IMR-90 (cell line): ENCODE data around the gene RPS5. TPM values are rescaled to one million over a fixed set of nuclear protein-coding genes. Genes with fewer than 3 reads are reported as not detected.

Experiments
- ATAC-seq: fragments of 200-7000 bp; cut with Tn5 transposase; 2 replicates; pipeline ENCODE4 v1.9.1; 2020; ENCODE audit warnings: low read depth, mild to moderate bottlenecking, moderate library complexity
- BruUV-seq: library from RNA; stranded (reverse); fragments of 400-500 nt; replicated peaks from 2 replicates; lab custom pipeline; 2021; lab: Mats Ljungman, UMichigan
- CTCF ChIA-PET: fragments of 300-600 bp; formaldehyde crosslinking; extraction: SDS; loops from one replicate; lab custom pipeline; 2021; ENCODE audit warnings: antibody characterized with exemption; lab: Yijun Ruan, JAX
- POLR2A ChIA-PET: fragments of 300-600 bp; sonication (Branson Sonifier 250); formaldehyde crosslinking; loops from one replicate; lab custom pipeline; 2022; ENCODE audit warnings: antibody characterized with exemption; ENCODE audit not compliant: unreplicated experiment; lab: Charles Lee
- DNase-seq: peaks from one replicate; pipeline ENCODE4 v3.0.0; 2013
- H2AFZ ChIP-seq: replicated peaks from 2 replicates; pipeline ENCODE3; 2013; ENCODE audit warnings: low read length, mild to moderate bottlenecking; ENCODE audit not compliant: poor library complexity
- H2AK5ac ChIP-seq: 2 replicates; pipeline ENCODE4 v1.6.1; 2013; ENCODE audit warnings: low read depth, low read length, inconsistent platforms
- H2AK9ac ChIP-seq: replicated peaks from 2 replicates; pipeline ENCODE3; 2013; ENCODE audit warnings: mild to moderate bottlenecking, low read depth, low read length, moderate library complexity; ENCODE audit not compliant: poor library complexity
- H2BK120ac ChIP-seq: 2 replicates; pipeline ENCODE4 v1.6.1; 2013; ENCODE audit warnings: low read depth, low read length, inconsistent platforms
- H2BK15ac ChIP-seq: 3 replicates; pipeline ENCODE4 v1.6.1; 2013; ENCODE audit warnings: low read depth, low read length, inconsistent platforms
- H2BK20ac ChIP-seq: 2 replicates; pipeline ENCODE4 v1.6.1; 2013; ENCODE audit warnings: low read depth, mild to moderate bottlenecking, inconsistent platforms, low read length, moderate library complexity
- H2BK5ac ChIP-seq: 2 replicates; pipeline ENCODE4 v1.6.1; 2013; ENCODE audit warnings: mild to moderate bottlenecking, low read depth, low read length, inconsistent platforms; ENCODE audit not compliant: poor library complexity, severe bottlenecking
- H3K14ac ChIP-seq: replicated peaks from 2 replicates; pipeline ENCODE4 v1.6.1; 2013; ENCODE audit warnings: low read depth, low read length, inconsistent platforms
- H3K18ac ChIP-seq: 2 replicates; pipeline ENCODE4 v1.6.1; 2013; ENCODE audit warnings: low read depth, low read length, control low read depth
- H3K23ac ChIP-seq: 2 replicates; pipeline ENCODE4 v1.6.1; 2013; ENCODE audit warnings: low read depth, low read length, inconsistent platforms
- H3K27ac ChIP-seq: 2 replicates; pipeline ENCODE4 v1.5.1; 2013; ENCODE audit warnings: mild to moderate bottlenecking, control low read depth, low read length; ENCODE audit not compliant: insufficient read depth
- H3K27me3 ChIP-seq: 2 replicates; pipeline ENCODE4 v1.6.1; 2013; ENCODE audit warnings: low read length; ENCODE audit not compliant: control insufficient read depth, insufficient read depth
- H3K36me3 ChIP-seq: 2 replicates; pipeline ENCODE4 v1.6.1; 2013; ENCODE audit warnings: low read length, mixed read lengths; ENCODE audit not compliant: control insufficient read depth, insufficient read depth
- H3K4ac ChIP-seq: 2 replicates; pipeline ENCODE4 v1.6.1; 2013; ENCODE audit warnings: low read depth, low read length, inconsistent platforms
- H3K4me1 ChIP-seq: 2 replicates; pipeline ENCODE4 v1.6.1; 2013; ENCODE audit warnings: low read length, mixed read lengths; ENCODE audit not compliant: control insufficient read depth, insufficient read depth
- H3K4me2 ChIP-seq: 2 replicates; pipeline ENCODE4 v1.6.1; 2013; ENCODE audit warnings: low read depth, mild to moderate bottlenecking, control low read depth, low read length, moderate library complexity
- H3K4me3 ChIP-seq: 2 replicates; pipeline ENCODE4 v1.5.1; 2013; ENCODE audit warnings: low read depth, mild to moderate bottlenecking, control low read depth, low read length, moderate library complexity; ENCODE audit not compliant: insufficient read depth
- H3K56ac ChIP-seq: 2 replicates; pipeline ENCODE4 v1.6.1; 2013; ENCODE audit warnings: low read length, inconsistent platforms; ENCODE audit not compliant: insufficient read depth; ENCODE audit errors: extremely low read depth
- H3K79me1 ChIP-seq, 2 experiments: 2 replicates each; pipeline ENCODE4 v1.6.1; 2013; ENCODE audit warnings: low read length in 2 of 2, inconsistent platforms in 1 of 2, low read depth in 1 of 2
- H3K9ac ChIP-seq: 2 replicates; pipeline ENCODE4 v1.6.1; 2013; ENCODE audit warnings: low read depth, low read length, control low read depth
- H3K9me1 ChIP-seq: 2 replicates; pipeline ENCODE4 v1.6.1; 2013; ENCODE audit warnings: low read length, inconsistent platforms; ENCODE audit not compliant: insufficient read depth
- H3K9me3 ChIP-seq: 2 replicates; pipeline ENCODE4 v1.6.1; 2013; ENCODE audit warnings: low read length; ENCODE audit not compliant: control insufficient read depth, insufficient read depth
- H4K20me1 ChIP-seq: 2 replicates; pipeline ENCODE4 v1.6.1; 2013; ENCODE audit warnings: low read length, inconsistent platforms; ENCODE audit not compliant: insufficient read depth
- H4K5ac ChIP-seq: 2 replicates; pipeline ENCODE4 v1.6.1; 2013; ENCODE audit warnings: mild to moderate bottlenecking, low read depth, low read length, control low read depth
- H4K8ac ChIP-seq, 2 experiments: 2 replicates each; pipeline ENCODE4 v1.6.1; 2013; ENCODE audit warnings: low read depth in 2 of 2, low read length in 2 of 2, control low read depth in 1 of 2, inconsistent platforms in 1 of 2
- H4K91ac ChIP-seq: 2 replicates; pipeline ENCODE4 v1.6.1; 2013; ENCODE audit warnings: low read depth, low read length, inconsistent platforms; ENCODE audit not compliant: insufficient read depth
- BHLHE40 ChIP-seq: fragments of 150-350 bp; IDR thresholded peaks from 2 replicates; pipeline ENCODE4 v1.6.1; 2016; ENCODE audit warnings: mild to moderate bottlenecking, low read depth, low read length
- CEBPB ChIP-seq: IDR thresholded peaks from 2 replicates; pipeline ENCODE4 v1.6.1; 2012; ENCODE audit warnings: low read depth, low read length, improper control_type of control experiment
- CHD1 ChIP-seq: IDR thresholded peaks from 2 replicates; pipeline ENCODE4 v1.6.1; 2012; ENCODE audit warnings: low read depth, low read length, improper control_type of control experiment
- CTCF ChIP-seq: conservative IDR thresholded peaks from 2 replicates; pipeline ENCODE4 v1.5.1; 2012; ENCODE audit warnings: mild to moderate bottlenecking, low read depth, low read length, improper control_type of control experiment
- ELK1 ChIP-seq: fragments of 150-350 bp; IDR thresholded peaks from 2 replicates; pipeline ENCODE4 v1.6.1; 2016; ENCODE audit warnings: low read depth, mild to moderate bottlenecking, low read length, moderate library complexity, borderline replicate concordance
- FOS ChIP-seq: fragments of 150-350 bp; IDR thresholded peaks from 2 replicates; pipeline ENCODE4 v1.6.1; 2016; ENCODE audit warnings: low read depth, low read length
- MAFK ChIP-seq: IDR thresholded peaks from 2 replicates; pipeline ENCODE4 v1.6.1; 2012; ENCODE audit warnings: low read depth, low read length, improper control_type of control experiment
- MAZ ChIP-seq: IDR thresholded peaks from 2 replicates; pipeline ENCODE4 v1.6.1; 2012; ENCODE audit warnings: low read depth, mild to moderate bottlenecking, low read length, improper control_type of control experiment, moderate library complexity, borderline replicate concordance
- MXI1 ChIP-seq: IDR thresholded peaks from 2 replicates; pipeline ENCODE4 v1.6.1; 2012; ENCODE audit warnings: low read depth, mild to moderate bottlenecking, low read length, moderate library complexity, borderline replicate concordance
- POLR2A ChIP-seq: IDR thresholded peaks from 2 replicates; pipeline ENCODE4 v1.6.1; 2012; ENCODE audit warnings: mild to moderate bottlenecking, low read depth, low read length
- RAD21 ChIP-seq: IDR thresholded peaks from 2 replicates; pipeline ENCODE4 v1.6.1; 2012; ENCODE audit warnings: low read length, improper control_type of control experiment
- RCOR1 ChIP-seq: IDR thresholded peaks from 2 replicates; pipeline ENCODE4 v1.6.1; 2012; ENCODE audit warnings: mild to moderate bottlenecking, low read length, improper control_type of control experiment; ENCODE audit not compliant: insufficient replicate concordance
- RFX5 ChIP-seq: IDR thresholded peaks from 2 replicates; pipeline ENCODE4 v1.8.0; 2012; ENCODE audit warnings: low read depth, mild to moderate bottlenecking, low read length, moderate library complexity
- SMC3 ChIP-seq: fragments of 150-350 bp; IDR thresholded peaks from 2 replicates; pipeline ENCODE4 v1.6.1; 2016; ENCODE audit warnings: low read depth, mild to moderate bottlenecking, antibody characterized with exemption, low read length, moderate library complexity
- USF2 ChIP-seq: fragments of 150-350 bp; IDR thresholded peaks from 2 replicates; pipeline ENCODE4 v1.6.1; 2017; ENCODE audit warnings: mild to moderate bottlenecking, antibody characterized with exemption, low read length, low read depth
- WGBS, 2 experiments: methylation state at CpG; one replicate each; pipeline versions ENCODE4 v1.1.5 to v1.1.7; 2013; ENCODE audit warnings: missing lambda C conversion rate in 2 of 2; ENCODE audit not compliant: insufficient read length in 1 of 2; ENCODE audit errors: extremely low coverage in 2 of 2; 5-methylcytosine and 5-hydroxymethylcytosine counted together
- dilution Hi-C: fragments of 300-500 bp; cut with HindIII; formaldehyde crosslinking; loops from one replicate; pipeline ENCODE4 v1.14.3; 2018; ENCODE audit warnings: low sequenced_read_pairs; ENCODE audit not compliant: unreplicated experiment
- in situ Hi-C: fragments of 300-500 bp; cut with MboI; formaldehyde crosslinking; loops from 3 replicates; pipeline ENCODE4 v1.14.3; 2019; ENCODE audit warnings: low sequenced_read_pairs, inconsistent platforms, mixed read lengths
- intact Hi-C: fragments of 100-400 bp; cut with micrococcal nuclease; formaldehyde crosslinking; loops from 2 replicates; pipeline ENCODE4 v1.10.0; 2022
- polyA plus RNA-seq, 3 experiments: library from polyadenylated mRNA; depleted of rRNA; stranded (reverse); fragments of >200 nt; gene quantifications; 2 replicates each; pipeline ENCODE4 v1.2.3, GENCODE V29; 2012; ENCODE audit warnings: low replicate concordance in 1 of 3
- total RNA-seq: library from RNA; depleted of rRNA; stranded (reverse); fragments of >200 nt; gene quantifications from 2 replicates; pipeline ENCODE4 v1.2.3, GENCODE V29; 2012

Gene RPS5
- total and polyA plus RNA-seq, 2 of the 4 experiments (the other 2 are of a cell fraction): 3,265 to 5,858 TPM

- H3K79me1 ChIP-seq: peaks cover 9 to 35% of the 10 kb centered on the region in 2 experiments
- H3K36me3 ChIP-seq: peaks cover 26% of the 10 kb centered on the region
- no peaks in the 10 kb centered on the region for H3K27me3 ChIP-seq
- peaks cover 3% of the 10 kb centered on the region for H3K4me1 ChIP-seq
- no peak overlapping the region for H2BK20ac ChIP-seq
- 61% methylated on average over 32 of the region's 58 CpGs; no CpG with 5 or more reads in 1 of the 2 experiments for WGBS, 2 experiments
- intact Hi-C loops (no loop called here), dilution Hi-C loops (no loop called here), in situ Hi-C loops (no loop called here)
- H2AFZ ChIP-seq: no peak overlapping the region
- no peak overlapping the region for H4K91ac ChIP-seq
- H2BK15ac ChIP-seq: no peak overlapping the region
- BruUV-seq: no TSS peak
- H2BK120ac ChIP-seq: no peak overlapping the region
- no peak overlapping the region for H4K5ac ChIP-seq
- ATAC-seq: no peak
- no peak overlapping the region for H3K4me2 ChIP-seq
- H4K8ac ChIP-seq: no peak overlapping the region
- H2AK5ac ChIP-seq: no peak overlapping the region
- H3K4ac ChIP-seq: no peak overlapping the region
- ChIA-PET CTCF (no interaction called here), POLR2A (no interaction called here)
- H3K4me3 ChIP-seq: no peak overlapping the region
- H3K9me1 ChIP-seq: no peaks in the 10 kb centered on the region
- H2BK5ac ChIP-seq: no peak overlapping the region
- peaks cover 28% of the 10 kb centered on the region for H4K20me1 ChIP-seq
- H3K9me3 ChIP-seq: no peaks in the 10 kb centered on the region
- H2AK9ac ChIP-seq: no peak overlapping the region
- no peak overlapping the region for H3K27ac ChIP-seq
- H3K23ac ChIP-seq: no peak overlapping the region
- no peak for DNase-seq
- no peak overlapping the region for H3K14ac ChIP-seq
- no peak overlapping the region for H3K18ac ChIP-seq
- no peak overlapping the region for H3K9ac ChIP-seq
- no peak overlapping the region for H3K56ac ChIP-seq
- no peak for TF ChIP-seq RFX5
- no peak for TF ChIP-seq BHLHE40
- TF ChIP-seq MAFK: no peak
- TF ChIP-seq USF2: no peak
- TF ChIP-seq SMC3: no peak
- TF ChIP-seq ELK1: no peak
- TF ChIP-seq POLR2A: no peak
- no peak for TF ChIP-seq MXI1
- no peak for TF ChIP-seq CTCF
- TF ChIP-seq RAD21: no peak
- no peak for TF ChIP-seq RCOR1
- TF ChIP-seq CEBPB: no peak
- TF ChIP-seq MAZ: no peak
- TF ChIP-seq CHD1: no peak
- no peak for TF ChIP-seq FOS
Observed at GRCh38 chr19:58396691-58397532, 9.8 kb downstream of the RPS5 start.
